ENCODE measurements around the gene SLC25A40. TPM values are rescaled to one million over a fixed set of nuclear protein-coding genes. Genes with fewer than 3 reads are reported as not detected.

The SLC25A40 gene
- total RNA-seq, 3 donors from 2014 or later (not counting 1 experiment from before 2014, with no cell fraction given) = 17.4 to 26.0 (median 22.6) TPM

DNA sequence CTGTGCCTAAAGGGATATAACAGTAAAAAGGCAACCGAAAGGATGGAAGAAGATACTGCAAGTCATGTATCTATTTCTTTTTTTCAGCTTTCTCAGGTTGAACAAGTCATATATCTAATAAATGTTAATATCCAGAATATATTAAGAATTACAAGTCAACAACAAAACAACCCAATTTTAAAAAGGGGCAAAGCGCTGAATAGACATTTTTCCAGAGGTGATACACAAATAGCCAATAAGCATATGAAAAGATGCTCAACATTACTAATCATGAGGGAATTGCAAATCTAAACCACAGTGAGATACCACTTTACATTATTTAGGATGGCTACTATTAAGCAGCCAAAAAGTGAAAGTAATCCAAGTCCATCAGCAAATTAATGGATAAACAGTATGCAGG is 23.1 kb upstream of the SLC25A40 start:
- Mint-ChIP-seq H3K27me3 (ENCODE audit: low read depth in 2 of 2) (no peaks in the 10 kb centered on the region), H3K4me1 (no peaks in the 10 kb centered on the region), H3K27ac (no peak overlapping the region), H3K4me3 (no peak overlapping the region), H3K9me3 (no peaks in the 10 kb centered on the region), H3K36me3 (peaks cover 7% of the 10 kb centered on the region)
- Histone ChIP-seq H3K4me3 (ENCODE audit: low read length) (no peak overlapping the region), H3K27ac (ENCODE audit: low read length) (no peak overlapping the region), H3K4me1 (ENCODE audit: control insufficient read depth, insufficient read depth, low read length) (no peaks in the 10 kb centered on the region), H3K36me3 (ENCODE audit: control insufficient read depth, insufficient read depth, low read length) (peaks cover 45% of the 10 kb centered on the region), H3K27me3 (ENCODE audit: control insufficient read depth, insufficient read depth, low read length) (no peaks in the 10 kb centered on the region), H3K9me3 (ENCODE audit: control insufficient read depth, insufficient read depth, low read length) (no peaks in the 10 kb centered on the region)
- TF ChIP-seq CTCF (IDR thresholded peaks at IDR 0.05) = no peak
- WGBS (ENCODE audit: insufficient coverage) = no CpG with 5 or more reads among the region's 2 CpGs
- intact Hi-C loops (cut with micrococcal nuclease) = no loop called here
- ATAC-seq = no peak
- no peak for DNase-seq

- no peak overlapping the region for H3K27ac ChIP-seq (ENCODE audit: low read length)
- H3K36me3 ChIP-seq (ENCODE audit: control insufficient read depth, insufficient read depth, low read length) = peaks cover 46% of the 10 kb centered on the region
- H3K4me1 Mint-ChIP-seq = no peaks in the 10 kb centered on the region
- no peak overlapping the region for H3K4me3 Mint-ChIP-seq
- H3K27ac Mint-ChIP-seq = no peak overlapping the region
- no peak for TF ChIP-seq CTCF (IDR thresholded peaks at IDR 0.05)
- no peak overlapping the region for H3K4me3 ChIP-seq (ENCODE audit: low read length)
- no peaks in the 10 kb centered on the region for H3K4me1 ChIP-seq (ENCODE audit: control insufficient read depth, insufficient read depth, low read length)
- peaks cover 7% of the 10 kb centered on the region for H3K36me3 Mint-ChIP-seq
- no peaks in the 10 kb centered on the region for H3K27me3 Mint-ChIP-seq (ENCODE audit: low read depth in 2 of 2)
- no peak for ATAC-seq
- no peak for DNase-seq
- intact Hi-C loops (cut with micrococcal nuclease) = no loop called here
- no peaks in the 10 kb centered on the region for H3K9me3 ChIP-seq (ENCODE audit: control insufficient read depth, insufficient read depth, low read length)
- H3K9me3 Mint-ChIP-seq = no peaks in the 10 kb centered on the region
- no peaks in the 10 kb centered on the region for H3K27me3 ChIP-seq (ENCODE audit: control insufficient read depth, insufficient read depth, low read length)
- WGBS (ENCODE audit: insufficient coverage) = 100% methylated on average over 2 of the region's 2 CpGs
These were observed 19.2 kb upstream of the SLC25A40 start for GRCh38 chr7:87895363-87895762.

DNA sequence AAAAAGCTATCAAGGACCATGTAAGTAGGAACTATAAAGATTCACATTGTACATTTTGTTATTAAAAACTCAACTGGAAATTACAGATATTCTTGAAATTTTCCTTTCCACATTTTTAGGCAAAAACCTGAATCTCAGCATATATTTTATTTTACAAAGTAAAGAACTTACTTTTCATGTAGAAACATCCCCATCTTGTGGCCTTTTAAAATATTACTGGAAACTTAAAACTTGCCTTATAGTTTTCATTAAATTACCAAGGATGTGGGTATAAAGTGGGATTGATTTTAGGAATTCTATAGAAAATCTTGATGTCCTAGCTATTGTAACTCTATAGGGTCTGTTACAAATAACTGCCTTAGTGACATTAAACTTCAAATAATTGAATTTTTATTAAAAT is 10.7 kb upstream of the SLC25A40 start:
- peak in 1 of 3 donors; percentile 38 for ATAC-seq
- Mint-ChIP-seq H3K4me1 (peaks cover 0 to 5% of the 10 kb centered on the region in 2 donors), H3K4me3 (no peak overlapping the region), H3K36me3 (peaks cover 13% of the 10 kb centered on the region), H3K27ac (no peak overlapping the region), H3K9me3 (no peaks in the 10 kb centered on the region), H3K27me3 (ENCODE audit: low read depth in 2 of 2) (no peaks in the 10 kb centered on the region)
- Histone ChIP-seq H3K9me3 (ENCODE audit: control insufficient read depth, insufficient read depth, low read length) (no peaks in the 10 kb centered on the region), H3K4me1 (ENCODE audit: control insufficient read depth, insufficient read depth, low read length) (no peaks in the 10 kb centered on the region), H3K27me3 (ENCODE audit: control insufficient read depth, insufficient read depth, low read length) (no peaks in the 10 kb centered on the region), H3K4me3 (ENCODE audit: low read length) (no peak overlapping the region), H3K36me3 (ENCODE audit: control insufficient read depth, insufficient read depth, low read length) (peaks cover 37% of the 10 kb centered on the region), H3K27ac (ENCODE audit: low read length) (no peak overlapping the region)
- intact Hi-C loops (cut with micrococcal nuclease) = loop anchor here (1.0 to 2.0 kb wide), 3 partner anchors 89 to 575 kb away; no protein-coding TSS in a partner anchor
- peak; percentile 70 for TF ChIP-seq CTCF (IDR thresholded peaks at IDR 0.05)
- peak in 1 of 2 donors; percentile 64 for DNase-seq

DNA sequence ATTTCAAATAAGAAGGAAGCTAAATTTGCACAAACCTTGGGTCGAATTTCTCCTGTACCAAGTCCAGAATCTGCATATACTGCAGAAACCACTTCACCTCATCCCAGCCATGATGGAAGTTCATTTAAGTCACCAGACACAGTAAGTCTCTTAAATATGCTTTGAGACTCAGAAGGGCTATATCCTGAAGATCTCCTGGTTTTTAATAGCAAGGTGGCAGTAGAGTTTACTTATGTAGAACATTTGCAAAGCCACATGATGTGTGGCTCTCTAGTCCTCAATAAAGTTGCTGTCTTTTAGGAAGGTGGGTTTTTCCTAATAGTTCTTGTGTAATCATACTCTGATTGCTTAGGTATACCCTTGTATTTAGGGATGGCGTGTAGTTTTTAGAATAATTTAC is 8.9 kb upstream of the SLC25A40 start:
- no peak for TF ChIP-seq CTCF (IDR thresholded peaks at IDR 0.05)
- Histone ChIP-seq H3K9me3 (ENCODE audit: control insufficient read depth, insufficient read depth, low read length) (no peaks in the 10 kb centered on the region), H3K27me3 (ENCODE audit: control insufficient read depth, insufficient read depth, low read length) (no peaks in the 10 kb centered on the region), H3K27ac (ENCODE audit: low read length) (no peak overlapping the region), H3K4me1 (ENCODE audit: control insufficient read depth, insufficient read depth, low read length) (no peaks in the 10 kb centered on the region), H3K36me3 (ENCODE audit: control insufficient read depth, insufficient read depth, low read length) (peaks cover 38% of the 10 kb centered on the region), H3K4me3 (ENCODE audit: low read length) (no peak overlapping the region)
- H3K27me3 Mint-ChIP-seq (ENCODE audit: low read depth in 2 of 2) = no peaks in the 10 kb centered on the region
- no peaks in the 10 kb centered on the region for H3K9me3 Mint-ChIP-seq
- ATAC-seq = no peak
- peaks cover 13% of the 10 kb centered on the region for H3K36me3 Mint-ChIP-seq
- H3K27ac Mint-ChIP-seq = peak overlapping the region; percentile 22 to 24
- WGBS (ENCODE audit: insufficient coverage) = 100% methylated on average over 2 of the region's 2 CpGs
- peaks cover 0 to 11% of the 10 kb centered on the region in 2 donors for H3K4me1 Mint-ChIP-seq
- intact Hi-C loops (cut with micrococcal nuclease) = no loop called here
- no peak for DNase-seq
- no peak overlapping the region for H3K4me3 Mint-ChIP-seq
